ENCODE measurements around the gene MTA1.

DNA sequence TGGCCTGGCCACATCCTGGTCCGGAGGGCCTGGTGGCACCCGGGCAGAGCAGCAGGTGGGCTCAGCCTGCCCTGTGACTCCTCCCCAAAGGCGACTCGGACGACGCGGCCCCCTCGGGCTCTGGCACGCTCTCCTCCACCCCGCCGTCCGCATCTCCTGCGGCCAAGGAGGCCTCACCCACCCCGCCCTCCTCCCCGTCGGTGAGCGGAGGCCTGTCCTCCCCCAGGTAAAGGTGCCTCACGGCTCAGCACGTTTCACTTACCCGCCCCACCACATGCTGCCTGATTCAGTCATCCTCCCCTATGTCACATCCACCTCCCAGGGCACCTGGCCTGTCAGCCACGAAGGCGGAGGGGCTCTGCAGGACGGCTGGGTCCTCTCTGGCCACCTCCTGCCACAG, 28.1 kb upstream of the MTA1 start:
- TF ChIP-seq FOXP2 (optimal IDR thresholded peaks at IDR 0.05; ENCODE audit: borderline replicate concordance, extremely low read depth, extremely low read length, insufficient read depth) (no peak), POLR2AphosphoS5 (IDR thresholded peaks at IDR 0.05; ENCODE audit: low read depth, low read length) (no peak), SIN3A (IDR thresholded peaks at IDR 0.05; ENCODE audit: borderline replicate concordance, insufficient read depth, low read length) (no peak)
- TF ChIP-seq, protein P1, sequence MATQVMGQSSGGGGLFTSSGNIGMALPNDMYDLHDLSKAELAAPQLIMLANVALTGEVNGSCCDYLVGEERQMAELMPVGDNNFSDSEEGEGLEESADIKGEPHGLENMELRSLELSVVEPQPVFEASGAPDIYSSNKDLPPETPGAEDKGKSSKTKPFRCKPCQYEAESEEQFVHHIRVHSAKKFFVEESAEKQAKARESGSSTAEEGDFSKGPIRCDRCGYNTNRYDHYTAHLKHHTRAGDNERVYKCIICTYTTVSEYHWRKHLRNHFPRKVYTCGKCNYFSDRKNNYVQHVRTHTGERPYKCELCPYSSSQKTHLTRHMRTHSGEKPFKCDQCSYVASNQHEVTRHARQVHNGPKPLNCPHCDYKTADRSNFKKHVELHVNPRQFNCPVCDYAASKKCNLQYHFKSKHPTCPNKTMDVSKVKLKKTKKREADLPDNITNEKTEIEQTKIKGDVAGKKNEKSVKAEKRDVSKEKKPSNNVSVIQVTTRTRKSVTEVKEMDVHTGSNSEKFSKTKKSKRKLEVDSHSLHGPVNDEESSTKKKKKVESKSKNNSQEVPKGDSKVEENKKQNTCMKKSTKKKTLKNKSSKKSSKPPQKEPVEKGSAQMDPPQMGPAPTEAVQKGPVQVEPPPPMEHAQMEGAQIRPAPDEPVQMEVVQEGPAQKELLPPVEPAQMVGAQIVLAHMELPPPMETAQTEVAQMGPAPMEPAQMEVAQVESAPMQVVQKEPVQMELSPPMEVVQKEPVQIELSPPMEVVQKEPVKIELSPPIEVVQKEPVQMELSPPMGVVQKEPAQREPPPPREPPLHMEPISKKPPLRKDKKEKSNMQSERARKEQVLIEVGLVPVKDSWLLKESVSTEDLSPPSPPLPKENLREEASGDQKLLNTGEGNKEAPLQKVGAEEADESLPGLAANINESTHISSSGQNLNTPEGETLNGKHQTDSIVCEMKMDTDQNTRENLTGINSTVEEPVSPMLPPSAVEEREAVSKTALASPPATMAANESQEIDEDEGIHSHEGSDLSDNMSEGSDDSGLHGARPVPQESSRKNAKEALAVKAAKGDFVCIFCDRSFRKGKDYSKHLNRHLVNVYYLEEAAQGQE (IDR thresholded peaks at IDR 0.05; ENCODE audit: insufficient read depth in 1 of 2, low read depth in 2 of 2, low read length in 2 of 2), result no peak

All from PFSK-1 (cell line).